DMS53 treated with DMSO at 0.1 percent for 48 hours (cell line): Measurements from ENCODE around the gene NOL9.
A peak's percentile ranks its signal among the peaks of the same experiment; 100 is the strongest.

Experiments used
- DNase-seq: peaks from one replicate; lab custom pipeline; 2025; ENCODE audit not compliant: unreplicated experiment; lab: John Stamatoyannopoulos, UW

Gene NOL9

GRCh38 chr1:6491081-6491449, 63.2 kb downstream of the NOL9 start:
- DNase-seq = no peak

GRCh38 chr1:6490181-6491080, 63.9 kb downstream of the NOL9 start:
- peak; percentile 65 for DNase-seq

GRCh38 chr1:6489799-6490180, 64.5 kb downstream of the NOL9 start:
- peak; percentile 63 for DNase-seq

GRCh38 chr1:6489383-6489765, 64.9 kb downstream of the NOL9 start:
- DNase-seq = no peak

- no peak for DNase-seq
Measured at GRCh38 chr1:6488602-6489382, 65.5 kb downstream of the NOL9 start.

DNA sequence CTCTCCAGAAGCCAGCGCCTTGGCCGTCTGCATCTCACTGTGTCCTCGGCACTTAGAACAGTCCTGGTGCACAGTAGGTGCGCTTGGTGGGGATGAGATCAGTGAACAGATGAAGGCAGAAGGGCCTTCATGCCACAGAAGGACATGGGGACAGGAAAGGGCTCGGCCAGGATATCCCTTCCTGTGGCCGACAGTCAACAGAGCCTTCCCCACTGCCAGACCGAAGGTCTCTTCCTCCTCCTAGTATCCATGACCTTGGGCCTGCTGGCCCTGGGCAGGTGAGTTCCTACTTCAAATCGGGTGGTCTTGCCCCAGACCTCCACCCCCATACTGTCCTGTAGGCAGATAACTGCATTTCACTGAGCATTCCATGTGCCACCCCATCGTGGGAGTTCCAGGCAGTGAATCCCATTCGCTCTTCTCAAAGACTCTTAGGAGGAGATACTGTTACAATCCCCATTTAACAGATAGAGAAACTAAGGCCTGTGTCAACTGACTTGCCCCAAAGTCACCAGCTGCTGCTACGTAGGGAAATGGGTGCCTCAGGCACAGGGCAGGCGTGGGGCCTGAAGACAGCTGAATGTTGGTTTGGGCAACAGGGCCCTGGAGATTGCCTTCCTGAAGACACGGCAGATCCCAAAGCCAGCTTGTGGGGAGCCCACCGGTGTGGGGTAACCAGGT, 66.4 kb downstream of the NOL9 start:
- DNase-seq = no peak

- peak; percentile 89 for DNase-seq
Measured at GRCh38 chr1:6486433-6487011, 67.8 kb downstream of the NOL9 start.

- DNase-seq = no peak
Measured at GRCh38 chr1:6485168-6486101, 68.9 kb downstream of the NOL9 start.

GRCh38 chr1:6484826-6485167, 69.5 kb downstream of the NOL9 start:
- no peak for DNase-seq

DNA sequence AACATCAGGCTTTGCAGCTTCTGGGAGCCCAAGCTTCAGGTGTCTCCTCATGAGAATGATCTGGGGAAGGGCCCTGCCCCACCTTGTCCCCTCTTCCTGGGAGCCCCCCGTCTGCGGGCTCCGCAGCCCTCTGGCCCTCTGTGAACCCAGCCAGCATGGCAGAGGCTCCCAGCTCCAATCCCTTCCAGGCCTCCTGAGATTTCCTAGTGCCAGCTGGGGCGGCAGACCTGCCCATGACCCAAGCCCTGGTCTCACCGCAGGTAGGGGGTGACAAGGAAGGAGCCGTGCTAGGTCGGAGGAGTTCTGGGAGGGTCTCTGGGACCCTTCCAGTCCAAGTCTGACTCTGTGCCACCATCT, 70.6 kb downstream of the NOL9 start:
- no peak for DNase-seq

GRCh38 chr1:6483017-6483760, 71.1 kb downstream of the NOL9 start:
- peak; percentile 71 for DNase-seq

DNA sequence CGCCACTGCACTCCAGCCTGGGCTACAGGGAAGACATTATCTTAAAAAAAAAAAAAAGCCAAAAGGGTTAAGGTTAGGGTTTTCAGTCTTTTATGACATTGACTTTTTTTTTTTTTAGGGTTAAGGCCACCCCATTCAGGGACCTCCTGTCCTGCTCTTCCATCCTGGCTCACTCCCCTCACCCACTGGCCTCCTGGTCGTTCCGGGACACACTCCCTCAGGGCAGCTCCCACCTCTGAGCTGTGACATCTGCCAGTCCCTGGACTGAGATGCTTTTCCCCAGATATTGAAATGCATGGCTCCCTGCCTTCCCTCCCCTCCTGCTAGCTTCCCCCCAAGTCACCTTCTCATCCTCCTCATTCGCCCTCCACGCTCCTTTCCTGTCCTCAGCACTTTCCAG, 72.5 kb downstream of the NOL9 start:
- DNase-seq = no peak

- no peak for DNase-seq
Measured at GRCh38 chr1:6477039-6477820, 77.1 kb downstream of the NOL9 start.

- no peak for DNase-seq
Measured at GRCh38 chr1:6476483-6476882, 77.8 kb downstream of the NOL9 start.

GRCh38 chr1:6475381-6476133, 78.8 kb downstream of the NOL9 start:
- DNase-seq = peak; percentile 53

DNA sequence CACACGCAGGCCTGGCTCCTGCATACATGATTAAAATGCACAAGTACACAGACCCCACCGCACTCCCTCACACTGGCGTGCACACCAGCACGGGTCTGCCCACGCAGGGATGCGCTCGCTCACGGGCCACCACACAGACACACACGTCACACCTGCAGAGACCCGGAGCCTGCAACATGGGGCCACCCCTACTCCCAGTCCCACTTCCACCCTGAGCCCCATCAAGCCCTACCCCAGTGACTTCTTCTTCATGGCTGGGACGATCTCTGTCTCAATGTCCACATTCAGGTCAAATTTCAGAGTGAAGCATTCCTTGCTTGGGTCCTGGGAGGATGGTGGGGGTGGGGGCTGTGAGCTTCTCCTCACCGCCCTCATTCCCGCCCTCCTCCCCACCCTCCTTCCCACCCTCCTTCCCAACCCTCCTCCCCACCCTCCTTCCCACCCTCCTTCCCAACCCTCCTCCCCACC, 79.5 kb downstream of the NOL9 start:
- DNase-seq = peak; percentile 55

- peak; percentile 81 for DNase-seq
Measured at GRCh38 chr1:6473974-6474814, 80.1 kb downstream of the NOL9 start.
